NCI-H1417 (cell line): ENCODE results near the gene FGF14.
"Not testable (repeated sequence)": the region's sequence is repeated elsewhere in the genome, so short reads cannot be mapped to it uniquely, and the experiment has no call there.

Experiments
- DNase-seq, 3 experiments: peaks; one replicate each; lab custom pipeline; 2025; lab: John Stamatoyannopoulos, UW

FGF14 gene

GRCh38 chr13:101868585-101869469 is 533.0 kb downstream of the FGF14 start:
- peak; percentile 65 to 80 (median 79) for DNase-seq

- DNase-seq: no peak
Measured at GRCh38 chr13:101866889-101867581, 534.8 kb downstream of the FGF14 start.

GRCh38 chr13:101858860-101859259 is 543.0 kb downstream of the FGF14 start:
- DNase-seq: no peak

- no peak for DNase-seq
Measured at GRCh38 chr13:101846701-101847100, 555.1 kb downstream of the FGF14 start.

GRCh38 chr13:101846249-101846648 is 555.6 kb downstream of the FGF14 start:
- no peak for DNase-seq

- no peak for DNase-seq
Measured at GRCh38 chr13:101845245-101846020, 556.4 kb downstream of the FGF14 start.

- peak in 1 of 3 experiments; percentile 49 for DNase-seq
Measured at GRCh38 chr13:101841698-101842097, 560.1 kb downstream of the FGF14 start.

- DNase-seq: no peak
Measured at GRCh38 chr13:101838323-101838722, 563.5 kb downstream of the FGF14 start.

GRCh38 chr13:101837778-101838177 is 564.1 kb downstream of the FGF14 start:
- DNase-seq: not testable (repeated sequence)

- no peak for DNase-seq
Measured at GRCh38 chr13:101837288-101837687, 564.6 kb downstream of the FGF14 start.

GRCh38 chr13:101835920-101836319 is 565.9 kb downstream of the FGF14 start:
- peak; percentile 13 to 57 (median 14) for DNase-seq

GRCh38 chr13:101833671-101834070 is 568.2 kb downstream of the FGF14 start:
- DNase-seq: no peak

- DNase-seq: no peak
Measured at GRCh38 chr13:101830035-101830434, 571.8 kb downstream of the FGF14 start.

- DNase-seq: no peak
Measured at GRCh38 chr13:101829484-101829883, 572.4 kb downstream of the FGF14 start.

GRCh38 chr13:101828119-101828518 is 573.7 kb downstream of the FGF14 start:
- DNase-seq: no peak

- DNase-seq: no peak
Measured at GRCh38 chr13:101817898-101818297, 584.0 kb downstream of the FGF14 start.

- DNase-seq: no peak
Measured at GRCh38 chr13:101811881-101812280, 590.0 kb downstream of the FGF14 start.

- no peak for DNase-seq
Measured at GRCh38 chr13:101811284-101811839, 590.5 kb downstream of the FGF14 start.

GRCh38 chr13:101799196-101799595 is 602.7 kb downstream of the FGF14 start:
- DNase-seq: peak in 1 of 3 experiments; percentile 31

- no peak for DNase-seq
Measured at GRCh38 chr13:101798437-101798836, 603.4 kb downstream of the FGF14 start.

- no peak for DNase-seq
Measured at GRCh38 chr13:101795460-101795859, 606.4 kb downstream of the FGF14 start.

- DNase-seq: no peak
Measured at GRCh38 chr13:101795025-101795424, 606.8 kb downstream of the FGF14 start.
